IPS-20b (cell line): ENCODE results near the gene PCDHGA7.
"Not testable (repeated sequence)": the region's sequence is repeated elsewhere in the genome, so short reads cannot be mapped to it uniquely, and the experiment has no call there.

Source experiments
- H3K27ac ChIP-seq: one replicate; pipeline ENCODE4 v1.5.1; 2013; ENCODE audit warnings: low read length
- H3K27me3 ChIP-seq: 2 replicates; pipeline ENCODE4 v1.6.1; 2013; ENCODE audit warnings: mild to moderate bottlenecking, low read length, inconsistent platforms; ENCODE audit not compliant: insufficient read depth
- H3K36me3 ChIP-seq: 2 replicates; pipeline ENCODE4 v1.6.1; 2013; ENCODE audit warnings: low read depth, mild to moderate bottlenecking, inconsistent platforms, low read length, moderate library complexity; ENCODE audit not compliant: insufficient read depth
- H3K4me1 ChIP-seq: 2 replicates; pipeline ENCODE4 v1.6.1; 2013; ENCODE audit warnings: mild to moderate bottlenecking, control low read depth, inconsistent platforms, low read length, moderate library complexity; ENCODE audit not compliant: insufficient read depth
- H3K4me3 ChIP-seq: 2 replicates; pipeline ENCODE4 v1.5.1; 2013; ENCODE audit warnings: mild to moderate bottlenecking, low read length, inconsistent platforms
- H3K9ac ChIP-seq: 2 replicates; pipeline ENCODE4 v1.6.1; 2013; ENCODE audit warnings: low read depth, mild to moderate bottlenecking, inconsistent platforms, low read length, moderate library complexity
- H3K9me3 ChIP-seq: 2 replicates; pipeline ENCODE4 v1.6.1; 2013; ENCODE audit warnings: mild to moderate bottlenecking, low read depth, low read length, inconsistent platforms; ENCODE audit not compliant: insufficient read depth

Gene PCDHGA7

DNA sequence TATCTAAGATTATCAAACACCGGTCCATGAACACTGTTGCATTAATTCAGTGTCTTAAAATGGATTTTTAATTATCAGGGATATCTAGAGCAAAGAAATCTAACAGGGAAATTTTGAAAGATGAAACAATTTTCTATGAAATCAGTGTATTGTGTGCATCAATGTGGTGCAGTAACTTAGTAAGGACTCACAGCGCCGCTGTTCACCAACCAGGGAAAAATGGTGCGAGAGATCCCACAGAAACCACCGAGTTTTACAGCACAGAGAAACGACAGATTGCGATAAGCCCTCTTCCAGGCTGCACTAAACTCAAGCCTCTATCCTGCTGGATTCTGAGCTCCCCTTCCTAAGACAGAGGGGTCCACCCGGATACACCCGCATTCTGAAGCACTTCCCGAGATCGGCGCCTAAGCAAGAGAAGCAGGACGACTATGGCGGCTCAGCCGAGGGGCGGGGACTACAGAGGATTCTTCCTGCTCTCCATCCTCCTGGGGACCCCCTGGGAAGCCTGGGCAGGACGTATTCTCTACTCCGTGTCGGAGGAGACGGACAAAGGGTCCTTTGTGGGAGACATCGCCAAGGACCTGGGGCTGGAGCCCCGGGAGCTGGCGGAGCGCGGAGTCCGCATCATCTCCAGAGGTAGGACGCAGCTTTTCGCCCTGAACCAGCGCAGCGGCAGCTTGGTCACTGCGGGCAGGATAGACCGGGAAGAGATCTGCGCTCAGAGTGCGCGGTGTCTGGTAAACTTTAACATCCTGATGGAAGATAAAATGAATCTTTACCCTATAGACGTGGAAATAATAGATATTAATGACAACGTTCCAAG lies at the start of gene PCDHGA7:
Gene PCDHGA7, plus strand, starts transcription at position 274 of the 826 bp plus-strand sequence. Its CDS starts 158 bp downstream, at position 432.
- no peak within 1 kb of the TSS for H3K27ac ChIP-seq

DNA sequence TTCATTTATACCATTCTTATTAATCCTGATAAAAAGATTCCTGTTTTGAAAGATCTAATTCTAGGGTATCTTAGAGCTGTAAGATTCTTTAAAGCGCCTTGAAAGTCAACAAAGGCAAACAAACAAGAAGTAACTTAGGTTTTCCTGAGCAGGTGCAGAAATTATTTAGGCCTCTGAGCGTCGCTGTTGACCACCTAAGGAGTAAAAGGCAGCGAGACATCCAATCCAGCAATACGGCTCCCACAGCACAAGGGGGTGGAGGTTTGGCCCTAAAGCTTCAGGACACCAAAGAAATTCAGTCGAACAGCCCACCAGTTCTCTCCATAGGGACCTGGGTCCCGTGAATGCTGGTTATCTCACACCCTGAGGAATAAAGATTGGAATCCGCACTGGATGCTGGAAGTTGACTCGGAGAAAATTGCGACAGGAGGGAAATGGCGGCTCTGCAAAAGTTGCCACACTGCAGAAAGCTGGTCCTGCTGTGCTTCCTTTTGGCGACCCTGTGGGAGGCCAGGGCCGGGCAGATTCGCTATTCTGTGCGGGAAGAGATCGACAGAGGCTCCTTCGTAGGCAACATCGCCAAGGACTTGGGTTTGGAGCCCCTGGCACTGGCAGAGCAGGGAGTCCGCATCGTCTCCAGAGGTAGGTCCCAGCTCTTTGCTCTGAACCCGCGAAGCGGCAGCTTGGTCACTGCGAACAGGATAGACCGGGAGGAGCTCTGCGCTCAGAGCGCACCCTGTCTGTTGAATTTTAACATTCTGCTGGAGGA lies 43.8 kb upstream of the PCDHGA7 start, which contains the start of gene PCDHGA2:
Gene PCDHGA2, plus strand, starts transcription at position 223 of the 769 bp plus-strand sequence.
- Histone ChIP-seq H3K27ac (no peak within 1 kb of the TSS), H3K9me3 (peaks cover 60% of the 10 kb centered on the region), H3K27me3 (no peaks in the 10 kb centered on the region), H3K36me3 (no peaks in the 10 kb centered on the region), H3K4me1 (no peaks in the 10 kb centered on the region), H3K4me3 (no peak within 1 kb of the TSS), H3K9ac (no peak within 1 kb of the TSS)

More for the DNA sequence above, at the start of gene PCDHGA7:
- H3K36me3 ChIP-seq: no peaks in the 10 kb centered on the region
- H3K4me3 ChIP-seq: no peak within 1 kb of the TSS
- no peaks in the 10 kb centered on the region for H3K27me3 ChIP-seq
- no peaks in the 10 kb centered on the region for H3K4me1 ChIP-seq
- peaks cover 54% of the 10 kb centered on the region for H3K9me3 ChIP-seq
- no peak within 1 kb of the TSS for H3K9ac ChIP-seq

GRCh38 chr5:141340781-141341354 lies 41.7 kb upstream of the PCDHGA7 start:
- H3K27ac ChIP-seq, H3K4me1 ChIP-seq, H3K9ac ChIP-seq, H3K27me3 ChIP-seq, H3K36me3 ChIP-seq, H3K4me3 ChIP-seq: not testable (repeated sequence)
- peaks cover 60% of the 10 kb centered on the region for H3K9me3 ChIP-seq

GRCh38 chr5:141342773-141343172 lies 39.8 kb upstream of the PCDHGA7 start:
- H3K27me3 ChIP-seq: no peaks in the 10 kb centered on the region
- no peak overlapping the region for H3K9ac ChIP-seq
- H3K4me3 ChIP-seq: no peak overlapping the region
- H3K36me3 ChIP-seq: no peaks in the 10 kb centered on the region
- no peak overlapping the region for H3K27ac ChIP-seq
- peaks cover 65% of the 10 kb centered on the region for H3K9me3 ChIP-seq
- H3K4me1 ChIP-seq: no peaks in the 10 kb centered on the region

DNA sequence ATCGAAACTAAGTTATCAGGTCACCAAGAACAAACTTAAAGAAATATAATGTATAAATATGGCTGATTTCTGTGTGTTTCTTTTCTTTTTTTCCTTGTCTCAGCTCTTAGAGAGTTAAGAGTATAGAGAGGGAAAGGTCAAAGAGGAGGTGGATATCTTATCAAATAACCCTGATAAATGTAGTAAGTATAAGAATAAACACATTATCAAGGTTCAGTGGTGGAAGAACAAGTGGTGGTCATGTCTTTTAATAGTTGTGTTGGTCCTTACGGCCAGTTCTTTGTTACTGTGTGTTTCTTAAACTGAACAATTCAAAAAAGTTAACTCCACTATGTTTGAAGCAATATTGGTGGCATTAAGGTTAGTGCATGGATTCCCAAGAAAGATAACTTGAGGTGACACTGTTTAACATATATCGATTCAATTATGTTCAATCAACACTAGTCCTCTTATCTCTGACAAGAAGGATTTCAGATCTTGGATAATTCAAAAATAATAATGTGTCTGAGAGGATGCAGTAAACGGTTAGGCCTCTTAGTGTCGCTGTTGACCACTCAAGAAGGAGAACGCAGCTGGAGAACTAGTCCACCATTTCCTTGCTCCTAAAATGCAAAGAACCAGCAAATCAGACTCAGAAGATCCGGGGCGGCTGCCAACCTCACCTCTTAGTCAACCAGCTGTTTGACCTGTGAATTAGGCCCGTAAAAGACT lies 39.1 kb upstream of the PCDHGA7 start, which contains the start of gene PCDHGA3:
Gene PCDHGA3, plus strand, starts transcription at position 588 of the 711 bp plus-strand sequence. CDS start 205 bp downstream, outside the sequence.
- H3K36me3 ChIP-seq: no peaks in the 10 kb centered on the region
- peaks cover 60% of the 10 kb centered on the region for H3K9me3 ChIP-seq
- H3K27ac ChIP-seq: no peak within 1 kb of the TSS
- no peaks in the 10 kb centered on the region for H3K27me3 ChIP-seq
- no peaks in the 10 kb centered on the region for H3K4me1 ChIP-seq
- no peak within 1 kb of the TSS for H3K9ac ChIP-seq
- no peak within 1 kb of the TSS for H3K4me3 ChIP-seq

GRCh38 chr5:141343953-141344463 lies 38.5 kb upstream of the PCDHGA7 start:
- no peaks in the 10 kb centered on the region for H3K27me3 ChIP-seq
- H3K4me1 ChIP-seq: no peaks in the 10 kb centered on the region
- peaks cover 56% of the 10 kb centered on the region for H3K9me3 ChIP-seq
- no peak overlapping the region for H3K4me3 ChIP-seq
- no peaks in the 10 kb centered on the region for H3K36me3 ChIP-seq
- no peak overlapping the region for H3K9ac ChIP-seq
- H3K27ac ChIP-seq: no peak overlapping the region

DNA sequence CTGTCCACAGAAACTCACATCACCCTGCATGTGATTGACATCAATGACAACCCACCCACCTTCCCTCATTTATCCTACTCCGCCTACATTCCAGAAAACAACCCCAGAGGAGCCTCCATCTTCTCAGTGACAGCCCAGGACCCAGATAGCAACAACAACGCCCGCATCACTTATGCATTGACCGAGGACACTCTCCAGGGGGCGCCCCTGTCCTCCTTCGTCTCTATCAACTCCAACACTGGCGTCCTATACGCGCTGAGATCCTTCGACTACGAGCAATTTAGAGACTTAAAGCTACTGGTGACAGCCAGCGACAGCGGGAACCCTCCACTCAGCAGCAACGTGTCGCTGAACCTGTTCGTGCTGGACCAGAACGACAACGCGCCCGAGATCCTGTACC lies 37.2 kb upstream of the PCDHGA7 start:
- Histone ChIP-seq H3K9me3 (peaks cover 45% of the 10 kb centered on the region), H3K27me3 (no peaks in the 10 kb centered on the region), H3K9ac (no peak overlapping the region), H3K27ac (no peak overlapping the region), H3K4me3 (no peak overlapping the region), H3K4me1 (no peaks in the 10 kb centered on the region), H3K36me3 (no peaks in the 10 kb centered on the region)

GRCh38 chr5:141346017-141346416 lies 36.5 kb upstream of the PCDHGA7 start:
- H3K4me3 ChIP-seq, H3K9ac ChIP-seq, H3K27me3 ChIP-seq, H3K27ac ChIP-seq, H3K36me3 ChIP-seq, H3K4me1 ChIP-seq: not testable (repeated sequence)
- H3K9me3 ChIP-seq: peaks cover 51% of the 10 kb centered on the region

- Histone ChIP-seq H3K27me3 (no peaks in the 10 kb centered on the region), H3K4me1 (no peaks in the 10 kb centered on the region), H3K27ac (no peak within 1 kb of the TSS), H3K9ac (no peak within 1 kb of the TSS), H3K9me3 (peaks cover 53% of the 10 kb centered on the region), H3K4me3 (peak within 1 kb of the TSS; percentile 42; the same call in 1 of the 2 replicates), H3K36me3 (no peaks in the 10 kb centered on the region)
Observed at GRCh38 chr5:141349917-141350619, 32.5 kb upstream of the PCDHGA7 start, which contains the start of gene PCDHGB1. Gene PCDHGB1 (plus strand): TSS chr5:141350099. CDS start chr5:141350261, 162 bp downstream.

DNA sequence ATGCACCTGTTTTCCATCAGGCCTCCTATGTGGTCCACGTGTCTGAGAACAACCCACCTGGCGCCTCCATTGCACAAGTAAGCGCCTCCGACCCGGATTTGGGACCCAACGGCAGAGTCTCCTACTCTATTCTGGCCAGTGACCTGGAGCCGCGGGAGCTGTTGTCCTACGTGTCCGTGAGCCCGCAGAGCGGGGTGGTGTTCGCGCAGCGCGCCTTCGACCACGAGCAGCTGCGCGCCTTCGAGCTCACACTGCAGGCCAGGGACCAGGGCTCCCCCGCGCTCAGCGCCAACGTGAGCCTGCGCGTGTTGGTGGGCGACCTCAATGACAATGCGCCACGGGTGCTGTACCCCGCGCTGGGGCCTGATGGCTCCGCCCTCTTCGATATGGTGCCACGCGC lies 31.0 kb upstream of the PCDHGA7 start:
- H3K36me3 ChIP-seq: no peaks in the 10 kb centered on the region; the same call in 1 of the 2 replicates
- H3K9me3 ChIP-seq: peaks cover 60% of the 10 kb centered on the region
- no peak overlapping the region for H3K9ac ChIP-seq
- no peak overlapping the region for H3K27ac ChIP-seq
- H3K4me3 ChIP-seq: no peak overlapping the region
- H3K27me3 ChIP-seq: no peaks in the 10 kb centered on the region
- no peaks in the 10 kb centered on the region for H3K4me1 ChIP-seq
